ENCODE measurements around the gene SLC2A4.

Gene SLC2A4

GRCh38 chr17:7280519-7281073 is 922 bp upstream of the SLC2A4 start:
- peak; percentile 70 to 86 for DNase-seq

GRCh38 chr17:7281953-7282751 is 634 bp downstream of the SLC2A4 start:
- peak in 1 of 2 experiments; percentile 39 for DNase-seq

DNA sequence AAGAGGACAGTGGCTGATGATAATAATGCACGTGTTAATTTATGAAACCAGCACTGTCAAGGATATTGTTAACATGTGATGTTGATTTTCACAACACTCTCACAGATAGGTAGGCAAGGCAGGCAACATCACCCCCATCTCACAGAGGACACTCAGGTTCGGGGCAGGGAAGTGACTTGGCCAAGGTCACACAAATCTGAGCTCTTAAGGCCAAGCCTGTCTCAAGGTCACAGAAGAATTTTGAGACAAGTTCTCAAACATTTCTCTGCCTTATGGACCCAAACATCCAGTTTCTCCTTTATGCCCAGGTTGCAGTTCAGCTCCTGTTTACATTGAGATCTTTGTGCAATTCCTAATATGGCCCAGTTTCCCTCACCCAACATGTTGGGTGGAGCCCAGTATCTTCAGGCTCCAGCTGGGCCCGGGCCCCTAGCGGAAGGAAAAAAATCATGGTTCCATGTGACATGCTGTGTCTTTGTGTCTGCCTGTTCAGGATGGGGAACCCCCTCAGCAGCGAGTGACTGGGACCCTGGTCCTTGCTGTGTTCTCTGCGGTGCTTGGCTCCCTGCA is 1.3 kb downstream of the SLC2A4 start:
- peak in 1 of 2 experiments; percentile 19 for DNase-seq

- no peak for DNase-seq
These were observed 2.1 kb downstream of the SLC2A4 start for GRCh38 chr17:7283471-7284216.

- DNase-seq, result no peak
These were observed 3.4 kb downstream of the SLC2A4 start for GRCh38 chr17:7284911-7285310.

- no peak for DNase-seq
These were observed 4.2 kb downstream of the SLC2A4 start for GRCh38 chr17:7285679-7286078.

DNA sequence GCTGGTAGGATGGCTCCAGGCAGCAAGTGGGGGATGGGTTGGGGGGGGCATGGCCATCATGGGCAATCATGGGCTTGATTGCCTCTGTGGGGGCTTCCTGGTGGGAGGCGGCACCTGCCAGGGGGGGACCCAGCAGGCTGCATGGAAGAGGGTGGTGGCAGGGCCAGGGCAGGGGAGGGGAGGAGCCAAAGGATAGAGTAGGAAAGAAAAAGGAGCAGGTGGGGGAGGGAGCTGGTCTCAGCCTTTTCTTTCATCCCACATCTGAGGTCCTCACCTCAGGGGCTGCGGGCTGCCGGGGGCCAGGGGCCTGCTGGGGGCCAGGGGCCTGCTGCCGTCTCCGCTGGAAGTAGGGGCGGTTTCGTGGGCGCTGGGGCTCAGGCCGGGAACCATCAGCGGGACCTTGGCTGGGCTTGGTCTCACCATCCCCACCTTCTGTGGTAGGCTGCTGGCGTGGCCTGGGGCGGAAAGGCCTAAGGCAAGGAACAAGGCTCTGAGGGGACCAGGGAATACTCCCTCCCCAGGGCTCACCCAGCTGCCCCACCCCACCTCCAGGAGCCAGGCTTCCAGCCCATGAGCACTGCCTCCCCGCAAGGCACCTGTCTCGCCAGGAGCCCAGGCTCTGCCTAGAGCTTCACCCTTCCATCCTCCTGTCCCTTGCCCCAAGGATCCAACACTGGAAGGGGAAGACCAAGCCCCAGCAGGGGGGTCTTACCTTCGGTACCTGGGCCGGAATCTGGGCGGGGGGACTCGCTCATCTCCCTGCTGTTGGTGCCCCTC is 7.9 kb downstream of the SLC2A4 start:
- DNase-seq, result no peak

DNA sequence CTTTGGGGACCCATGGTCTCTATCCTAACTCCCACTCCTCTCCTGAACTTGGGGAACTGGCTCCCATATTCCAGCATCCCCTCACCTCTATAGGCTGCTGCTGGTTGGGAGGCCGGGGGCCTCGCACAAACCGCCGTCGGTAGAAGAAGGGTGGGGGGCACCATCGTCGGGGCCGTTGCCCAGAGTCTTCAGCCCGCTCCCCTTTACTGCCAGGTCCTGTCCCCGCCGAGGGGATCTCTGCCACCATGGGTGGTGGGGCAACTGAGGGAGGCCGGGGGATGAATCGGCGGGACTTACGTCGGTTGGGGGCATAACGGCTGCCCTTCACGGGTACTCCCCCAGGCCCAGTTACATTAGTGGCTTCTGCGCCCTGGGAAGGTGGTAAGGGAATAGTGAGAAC is 8.6 kb downstream of the SLC2A4 start:
- DNase-seq, result no peak

GRCh38 chr17:7290685-7291084 is 9.2 kb downstream of the SLC2A4 start:
- no peak for DNase-seq

DNA sequence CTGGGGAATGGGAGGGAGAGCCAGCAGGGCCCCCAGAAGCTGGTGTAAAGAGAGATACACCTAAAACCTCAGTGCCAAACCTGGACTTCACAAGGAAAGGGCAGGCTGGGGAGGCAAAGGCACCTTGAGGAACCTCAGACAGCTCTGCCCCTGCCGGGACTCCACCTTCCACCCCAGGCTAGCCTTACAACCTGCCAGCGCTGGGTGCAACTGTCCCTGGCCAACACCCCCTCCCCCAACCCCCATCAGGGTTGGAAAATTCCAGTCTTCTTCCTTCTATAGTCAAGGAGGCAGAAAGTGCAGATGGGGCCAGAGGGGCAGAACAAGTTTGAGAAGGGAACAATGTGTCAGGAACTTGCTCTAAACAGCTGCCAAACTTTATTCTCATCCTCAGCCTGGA is 10.7 kb downstream of the SLC2A4 start:
- no peak for DNase-seq

DNA sequence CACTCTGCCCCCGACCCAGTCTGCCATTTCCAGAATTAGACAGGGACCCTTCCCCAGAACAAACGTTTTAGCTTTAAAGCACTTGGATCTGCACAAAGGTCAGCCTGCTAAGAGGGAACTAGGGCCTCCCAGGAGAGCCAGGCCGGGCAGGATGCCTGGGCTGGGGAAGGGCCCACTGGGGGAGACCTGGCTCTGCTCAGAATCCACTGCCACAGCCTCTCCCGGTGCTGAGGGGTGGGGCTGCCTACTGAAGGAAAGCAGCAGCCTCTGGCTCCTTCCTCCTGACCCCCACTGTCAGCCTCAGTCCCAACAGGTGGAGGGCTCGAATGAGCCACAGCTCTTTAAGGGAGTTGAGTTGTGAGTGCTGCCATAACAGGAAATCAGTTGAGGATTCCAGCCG is 11.2 kb downstream of the SLC2A4 start:
- no peak for DNase-seq

- DNase-seq, result no peak
These were observed 11.6 kb downstream of the SLC2A4 start for GRCh38 chr17:7293159-7293558.

- DNase-seq, result peak; percentile 52 to 81
These were observed 12.5 kb downstream of the SLC2A4 start for GRCh38 chr17:7293816-7294613.

DNA sequence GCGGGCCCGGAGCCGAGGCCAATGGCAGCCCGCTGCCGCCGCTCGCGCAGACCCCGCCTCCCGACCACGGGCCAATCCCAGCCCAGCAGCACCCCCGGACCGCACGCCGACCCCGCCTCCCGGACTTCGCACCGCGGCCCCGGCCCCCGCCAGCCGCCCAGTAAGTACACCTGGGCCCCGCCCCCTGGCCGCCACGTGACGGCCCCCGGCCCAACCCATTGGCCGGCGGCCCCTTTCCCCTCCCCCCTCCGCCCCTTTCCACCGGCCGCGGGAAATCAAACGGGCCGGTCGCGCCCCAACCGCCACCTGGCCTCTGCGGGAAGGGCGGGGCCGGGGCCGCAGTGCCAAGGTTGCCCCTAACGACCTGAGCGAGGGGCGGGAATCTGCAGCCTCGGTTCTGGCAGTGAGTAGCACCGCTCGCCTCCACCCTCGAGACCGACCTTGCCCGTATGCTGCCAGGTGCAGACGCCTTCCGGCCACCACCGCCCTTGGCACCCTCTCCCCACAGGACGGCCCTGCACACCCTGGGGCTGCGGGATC is 13.2 kb downstream of the SLC2A4 start, which contains the start of gene YBX2:
Gene YBX2 (minus strand): TSS at position 26 of the 540 bp plus-strand sequence. CDS start 139 bp downstream, outside the sequence.
- DNase-seq, result peak; percentile 77 to 97

- no peak for DNase-seq
These were observed 14.0 kb downstream of the SLC2A4 start for GRCh38 chr17:7295230-7296180.

DNA sequence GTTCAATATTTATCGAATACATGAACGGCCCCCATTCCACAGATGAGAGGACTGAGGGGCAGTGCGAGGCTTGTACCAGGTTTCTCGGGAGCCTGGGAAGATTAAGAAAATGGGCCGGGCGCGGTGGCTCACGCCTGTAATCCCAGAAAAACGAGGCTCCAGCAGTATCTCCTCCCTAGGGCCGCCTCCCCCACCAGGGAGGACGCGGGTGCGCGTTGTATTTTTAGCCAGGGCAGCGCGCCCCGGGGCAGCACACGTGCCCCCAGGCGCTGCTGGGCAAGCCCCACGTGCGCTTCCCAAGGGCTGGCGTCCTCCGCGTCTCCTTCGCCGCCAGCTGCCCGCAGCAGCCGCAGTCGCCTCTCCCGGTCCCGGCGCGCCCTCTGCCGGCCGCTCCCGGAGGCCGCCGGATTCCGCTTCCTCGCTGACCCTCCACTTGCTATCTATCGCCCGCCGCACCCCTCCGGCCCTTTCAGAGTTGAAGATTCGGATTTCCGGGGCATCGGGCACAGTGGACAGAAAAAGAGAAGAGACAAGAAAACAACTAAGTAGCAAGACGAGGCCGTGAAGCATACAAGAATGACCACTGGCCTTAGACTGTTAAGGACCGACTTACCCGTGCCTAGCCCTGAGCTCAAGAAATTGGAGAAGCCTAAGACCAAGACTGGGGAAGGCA is 14.8 kb downstream of the SLC2A4 start:
- peak; percentile 34 to 83 for DNase-seq

DNA sequence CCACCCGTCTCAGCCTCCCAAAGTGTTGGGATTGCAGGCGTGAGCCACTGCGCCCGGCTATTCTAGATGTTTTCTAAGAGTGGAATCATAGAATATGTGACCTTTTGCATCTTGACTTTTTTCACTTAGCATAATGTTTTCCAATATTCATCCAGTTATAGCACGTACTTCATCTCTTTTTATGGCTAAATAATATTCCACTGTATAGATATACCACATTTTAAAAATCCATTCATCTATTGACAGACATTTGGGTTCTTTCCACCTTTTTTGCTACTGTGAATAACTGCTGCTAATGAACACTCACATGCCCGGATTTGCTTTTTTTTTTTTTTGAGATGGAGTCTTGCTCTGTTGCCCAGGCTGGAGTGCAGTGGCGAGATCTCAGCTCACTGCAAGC is 22.7 kb downstream of the SLC2A4 start:
- DNase-seq, result no peak

- DNase-seq, result peak; percentile 98 to 99
These were observed 25.6 kb downstream of the SLC2A4 start, which contains the start of gene EIF5A for GRCh38 chr17:7306911-7307685. Gene EIF5A, plus strand, starts transcription at chr17:7307628. Its CDS starts 2,008 bp downstream, at chr17:7309636.

Data from NCI-H526 (cell line).